PC-3 (cell line): Measurements from ENCODE around the gene ANKRD42. TPM values are rescaled to one million over a fixed set of nuclear protein-coding genes. Genes with fewer than 3 reads are reported as not detected.

Source experiments
- ATAC-seq: fragments of 200-7000 bp; cut with Tn5 transposase; 2 replicates; pipeline ENCODE4 v1.9.1; 2020; ENCODE audit warnings: mild to moderate bottlenecking, moderate library complexity
- BruUV-seq: library from RNA; stranded (reverse); fragments of 400-500 nt; replicated peaks from 2 replicates; lab custom pipeline; 2021; lab: Mats Ljungman, UMichigan
- CTCF ChIA-PET: fragments of 300-600 bp; sonication (Branson Sonifier 250); formaldehyde crosslinking; loops from one replicate; lab custom pipeline; 2022; ENCODE audit warnings: antibody characterized with exemption; lab: Charles Lee
- POLR2A ChIA-PET: fragments of 300-600 bp; sonication (Branson Sonifier 250); formaldehyde crosslinking; loops from one replicate; lab custom pipeline; 2022; ENCODE audit warnings: antibody characterized with exemption; ENCODE audit not compliant: unreplicated experiment; lab: Charles Lee
- DNase-seq: peaks from one replicate; pipeline ENCODE4 v3.0.0-alpha.2; 2015
- H2AFZ ChIP-seq: fragments of 300-600 bp; sonication (generic); 2 replicates; pipeline ENCODE4 v1.6.0; 2016; ENCODE audit warnings: antibody characterized with exemption, low read length
- H3F3A ChIP-seq: fragments of 300-600 bp; sonication (generic); one replicate; pipeline ENCODE4 v1.6.0; 2017; ENCODE audit warnings: antibody characterized with exemption, low read length, control low read depth, mild to moderate bottlenecking; ENCODE audit not compliant: unreplicated experiment
- H3K27ac ChIP-seq: fragments of 300-600 bp; sonication (generic); 2 replicates; pipeline ENCODE4 v1.5.1; 2016; ENCODE audit warnings: mild to moderate bottlenecking, low read length
- H3K27me3 ChIP-seq: fragments of 300-600 bp; sonication (generic); 2 replicates; pipeline ENCODE4 v1.6.1; 2016; ENCODE audit warnings: low read length, mixed read lengths
- H3K36me3 ChIP-seq: fragments of 300-600 bp; sonication (generic); 2 replicates; pipeline ENCODE4 v1.6.1; 2016; ENCODE audit warnings: low read depth, mixed run types, low read length, mixed read lengths
- H3K4me1 ChIP-seq: fragments of 300-600 bp; sonication (generic); 2 replicates; pipeline ENCODE4 v1.5.1; 2016; ENCODE audit warnings: low read length; ENCODE audit not compliant: insufficient read depth
- H3K4me2 ChIP-seq: fragments of 300-600 bp; sonication (generic); 2 replicates; pipeline ENCODE4 v1.6.0; 2016; ENCODE audit warnings: low read length
- H3K4me3 ChIP-seq: fragments of 300-600 bp; sonication (generic); 2 replicates; pipeline ENCODE4 v1.5.1; 2016; ENCODE audit warnings: mild to moderate bottlenecking, low read length, mixed read lengths
- H3K79me2 ChIP-seq: fragments of 300-600 bp; sonication (generic); 2 replicates; pipeline ENCODE4 v1.6.1; 2017; ENCODE audit warnings: low read length, mixed read lengths
- H3K9ac ChIP-seq: fragments of 300-600 bp; sonication (generic); 2 replicates; pipeline ENCODE4 v1.6.0; 2016; ENCODE audit warnings: mild to moderate bottlenecking, low read length
- H3K9me2 ChIP-seq: fragments of 300-600 bp; sonication (generic); replicated peaks from 2 replicates; pipeline ENCODE4 v1.6.1; 2016; ENCODE audit warnings: mixed run types, low read length, mixed read lengths
- H3K9me3 ChIP-seq: fragments of 300-600 bp; sonication (generic); 2 replicates; pipeline ENCODE4 v1.6.1; 2016; ENCODE audit warnings: low read length, mixed read lengths
- H4K20me1 ChIP-seq: fragments of 300-600 bp; sonication (generic); 2 replicates; pipeline ENCODE4 v1.6.1; 2016; ENCODE audit warnings: low read length, mixed read lengths
- EZH2 ChIP-seq: fragments of 300-600 bp; sonication (generic); IDR thresholded peaks from one replicate; pipeline ENCODE4 v1.6.1; 2017; ENCODE audit warnings: antibody characterized with exemption, mild to moderate bottlenecking, low read length; ENCODE audit not compliant: unreplicated experiment
- EZH2phosphoT487 ChIP-seq: fragments of 300-600 bp; sonication (generic); IDR thresholded peaks from 2 replicates; pipeline ENCODE4 v1.6.1; 2018; ENCODE audit warnings: mild to moderate bottlenecking, antibody characterized with exemption, low read length, borderline replicate concordance
- intact Hi-C: fragments of 100-400 bp; cut with micrococcal nuclease; formaldehyde crosslinking; loops from 2 replicates; pipeline ENCODE4 v1.9.0; 2023
- total RNA-seq: library from RNA; depleted of rRNA; stranded (reverse); fragments of >200 nt; gene quantifications from 2 replicates; pipeline ENCODE4 v1.2.3, GENCODE V29; 2014; rRNA removed
- TF ChIP-seq, protein P1 (sequence below): fragments of 300-600 bp; sonication (generic); conservative IDR thresholded peaks from 2 replicates; pipeline ENCODE4 v1.5.1; 2017; ENCODE audit warnings: antibody characterized with exemption, low read depth, mild to moderate bottlenecking, low read length

ANKRD42 gene
- total RNA-seq, 1 experiment from 2014 or later, result 11.2 TPM

- no peak overlapping the region for H3K4me3 ChIP-seq
- POLR2A ChIA-PET, result interaction anchor here (0.6 kb wide), 1 partner anchor 22 kb away, joined by 3 read pairs; no protein-coding TSS in a partner anchor
- TF ChIP-seq, protein P1, sequence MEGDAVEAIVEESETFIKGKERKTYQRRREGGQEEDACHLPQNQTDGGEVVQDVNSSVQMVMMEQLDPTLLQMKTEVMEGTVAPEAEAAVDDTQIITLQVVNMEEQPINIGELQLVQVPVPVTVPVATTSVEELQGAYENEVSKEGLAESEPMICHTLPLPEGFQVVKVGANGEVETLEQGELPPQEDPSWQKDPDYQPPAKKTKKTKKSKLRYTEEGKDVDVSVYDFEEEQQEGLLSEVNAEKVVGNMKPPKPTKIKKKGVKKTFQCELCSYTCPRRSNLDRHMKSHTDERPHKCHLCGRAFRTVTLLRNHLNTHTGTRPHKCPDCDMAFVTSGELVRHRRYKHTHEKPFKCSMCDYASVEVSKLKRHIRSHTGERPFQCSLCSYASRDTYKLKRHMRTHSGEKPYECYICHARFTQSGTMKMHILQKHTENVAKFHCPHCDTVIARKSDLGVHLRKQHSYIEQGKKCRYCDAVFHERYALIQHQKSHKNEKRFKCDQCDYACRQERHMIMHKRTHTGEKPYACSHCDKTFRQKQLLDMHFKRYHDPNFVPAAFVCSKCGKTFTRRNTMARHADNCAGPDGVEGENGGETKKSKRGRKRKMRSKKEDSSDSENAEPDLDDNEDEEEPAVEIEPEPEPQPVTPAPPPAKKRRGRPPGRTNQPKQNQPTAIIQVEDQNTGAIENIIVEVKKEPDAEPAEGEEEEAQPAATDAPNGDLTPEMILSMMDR, result no peak
- TF ChIP-seq EZH2phosphoT487 (no peak), EZH2 (no peak)
- H3K27me3 ChIP-seq, result no peaks in the 10 kb centered on the region
- no peak overlapping the region for H3K27ac ChIP-seq
- H3K9ac ChIP-seq, result no peak overlapping the region
- no peak overlapping the region for H2AFZ ChIP-seq
- H3K9me3 ChIP-seq, result no peaks in the 10 kb centered on the region
- CTCF ChIA-PET, result no interaction called here
- ATAC-seq (no peak), DNase-seq (no peak)
- 0 out of 2 replicates have a peak, but pooled peaks cover 4% of the 10 kb centered on the region for H3K4me1 ChIP-seq
- no peaks in the 10 kb centered on the region for H3K79me2 ChIP-seq
- BruUV-seq, result no TSS peak
- no peak overlapping the region for H3K4me2 ChIP-seq
- intact Hi-C loops, result no loop called here
- H3F3A ChIP-seq, result no peaks in the 10 kb centered on the region
- no peaks in the 10 kb centered on the region for H4K20me1 ChIP-seq
- H3K9me2 ChIP-seq, result no peaks in the 10 kb centered on the region
- H3K36me3 ChIP-seq, result no peaks in the 10 kb centered on the region
Measured at GRCh38 chr11:83294208-83294607, 100.7 kb downstream of the ANKRD42 start.

Other genes with a start within 250 kb of the ANKRD42 start
- 6.6 and 8.2 TPM in 2 replicates for gene RAB30, start 121.8 kb upstream of the ANKRD42 start, total RNA-seq
- gene PCF11, start 36.6 kb upstream of the ANKRD42 start, total RNA-seq, result 41.7 and 42.1 TPM in 2 replicates
- 59.4 and 70.8 TPM in 2 replicates for gene CCDC90B, start 92.7 kb downstream of the ANKRD42 start, total RNA-seq